H1 (cell line): ENCODE measurements around the gene TMEM222.

Experiments
- BRCA1 ChIP-seq: IDR thresholded peaks from 2 replicates; pipeline ENCODE4 v1.6.1; 2012; ENCODE audit warnings: low read depth, low read length, improper control_type of control experiment
- CEBPB ChIP-seq: IDR thresholded peaks from 2 replicates; pipeline ENCODE4 v1.6.1; 2012; ENCODE audit warnings: low read depth, low read length
- CTCF ChIP-seq, 3 experiments: IDR thresholded peaks; 1 replicate in 2 of 3; 2 replicates in 1 of 3; pipeline versions ENCODE4 v1.5.1 to v1.6.1; 2011; ENCODE audit warnings: low read length in 3 of 3, mild to moderate bottlenecking in 3 of 3, inconsistent platforms in 2 of 3, low read depth in 1 of 3, moderate library complexity in 1 of 3; ENCODE audit not compliant: insufficient read depth in 1 of 3; ENCODE audit errors: control extremely low read depth in 1 of 3
- EP300 ChIP-seq, 2 experiments: IDR thresholded peaks; 1 replicate in 1 of 2; 2 replicates in 1 of 2; pipeline ENCODE4 v1.6.1; 2011 to 2012; ENCODE audit warnings: low read depth in 2 of 2, low read length in 2 of 2, mild to moderate bottlenecking in 2 of 2, borderline replicate concordance in 1 of 2, inconsistent platforms in 1 of 2, moderate library complexity in 1 of 2
- EZH2 ChIP-seq: fragments of 200-600 bp; sonication (generic); IDR thresholded peaks from 2 replicates; pipeline ENCODE4 v1.7.1; 2012; ENCODE audit warnings: low read depth, mild to moderate bottlenecking, moderate library complexity, low read length, inconsistent platforms; ENCODE audit not compliant: severe bottlenecking
- GABPA ChIP-seq: IDR thresholded peaks from 2 replicates; pipeline ENCODE4 v1.6.1; 2011; ENCODE audit warnings: mild to moderate bottlenecking, low read length, moderate library complexity, borderline replicate concordance; ENCODE audit not compliant: insufficient read depth
- MAFK ChIP-seq: IDR thresholded peaks from 2 replicates; pipeline ENCODE4 v1.6.1; 2012; ENCODE audit warnings: low read depth, mild to moderate bottlenecking, improper control_type of control experiment, low read length
- POLR2A ChIP-seq, 2 experiments: IDR thresholded peaks; 1 replicate in 1 of 2; 2 replicates in 1 of 2; pipeline ENCODE4 v1.6.1; 2011; ENCODE audit warnings: low read depth in 2 of 2, low read length in 2 of 2, mild to moderate bottlenecking in 2 of 2; ENCODE audit errors: control extremely low read depth in 1 of 2
- RFX5 ChIP-seq: IDR thresholded peaks from 2 replicates; pipeline ENCODE4 v1.6.1; 2011; ENCODE audit warnings: low read depth, low read length, improper control_type of control experiment, borderline replicate concordance
- RNF2 ChIP-seq: fragments of 200-900, 300-1000 bp; sonication (generic); IDR thresholded peaks from 2 replicates; pipeline ENCODE4 v1.7.1; 2016; ENCODE audit warnings: borderline replicate concordance, low read depth, mild to moderate bottlenecking, antibody characterized with exemption, low read length; ENCODE audit not compliant: poor library complexity, severe bottlenecking; ENCODE audit errors: missing control alignments
- YY1 ChIP-seq: IDR thresholded peaks from 2 replicates; pipeline ENCODE4 v1.6.1; 2011; ENCODE audit warnings: low read depth, mild to moderate bottlenecking, low read length

- TF ChIP-seq CTCF (IDR thresholded peaks at IDR 0.05; ENCODE audit: control extremely low read depth in 1 of 3, insufficient read depth in 1 of 3, low read depth in 1 of 3, low read length in 3 of 3) (no peak), CEBPB (no peak), GABPA (no peak), EZH2 (no peak), YY1 (no peak), BRCA1 (no peak), RNF2 (no peak), MAFK (no peak), POLR2A (IDR thresholded peaks at IDR 0.05; ENCODE audit: control extremely low read depth in 1 of 2, low read depth in 2 of 2, low read length in 2 of 2) (no peak), EP300 (IDR thresholded peaks at IDR 0.05; ENCODE audit: borderline replicate concordance in 1 of 2, low read depth in 2 of 2, low read length in 2 of 2) (no peak), RFX5 (no peak)
These were observed 31.2 kb downstream of the TMEM222 start for GRCh38 chr1:27353166-27353565.
